Left renal pelvis (tissue), 4 donors: ENCODE results near the gene MRPS10. TPM values are rescaled to one million over a fixed set of nuclear protein-coding genes. Genes with fewer than 3 reads are reported as not detected.
"Not testable (repeated sequence)": the region's sequence is repeated elsewhere in the genome, so short reads cannot be mapped to it uniquely, and the experiment has no call there.

Experiments
- DNase-seq, 4 donors: peaks; one replicate each; pipeline ENCODE4 v3.0.0-alpha.2; 2013; ENCODE audit warnings: low read depth in 4 of 4, low spot score in 3 of 4
- polyA plus RNA-seq, 4 donors: library from polyadenylated mRNA; unstranded; fragments of 120-200 nt; gene quantifications; one replicate each; pipeline ENCODE4 v1.2.1, GENCODE V29; 2013; ENCODE audit not compliant: insufficient read length in 4 of 4

The MRPS10 gene
- polyA plus RNA-seq, 4 donors = 26.7 to 34.3 (median 28.6) TPM

- DNase-seq = no peak
Measured at GRCh38 chr6:42182101-42182500, 35.6 kb downstream of the MRPS10 start.

DNA sequence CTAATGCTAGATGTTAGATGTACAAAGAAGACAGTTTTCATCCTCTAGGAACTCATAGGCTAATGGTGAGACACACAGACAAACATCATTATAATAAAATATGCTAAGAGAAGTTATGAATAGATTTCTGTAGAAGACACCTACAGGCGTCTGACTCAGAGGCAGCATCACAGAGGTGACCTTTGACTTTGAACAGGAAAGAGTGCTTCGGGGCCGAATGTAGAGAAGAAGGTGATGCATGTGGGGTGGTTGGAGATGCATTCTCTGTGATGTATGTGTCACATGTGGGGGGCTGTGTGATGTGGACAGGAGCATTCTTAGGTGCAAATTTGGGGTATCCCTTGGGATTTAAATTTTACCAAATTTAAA, 37.7 kb downstream of the MRPS10 start:
- DNase-seq = no peak

- DNase-seq = no peak
Measured at GRCh38 chr6:42179261-42179944, 38.3 kb downstream of the MRPS10 start.

DNA sequence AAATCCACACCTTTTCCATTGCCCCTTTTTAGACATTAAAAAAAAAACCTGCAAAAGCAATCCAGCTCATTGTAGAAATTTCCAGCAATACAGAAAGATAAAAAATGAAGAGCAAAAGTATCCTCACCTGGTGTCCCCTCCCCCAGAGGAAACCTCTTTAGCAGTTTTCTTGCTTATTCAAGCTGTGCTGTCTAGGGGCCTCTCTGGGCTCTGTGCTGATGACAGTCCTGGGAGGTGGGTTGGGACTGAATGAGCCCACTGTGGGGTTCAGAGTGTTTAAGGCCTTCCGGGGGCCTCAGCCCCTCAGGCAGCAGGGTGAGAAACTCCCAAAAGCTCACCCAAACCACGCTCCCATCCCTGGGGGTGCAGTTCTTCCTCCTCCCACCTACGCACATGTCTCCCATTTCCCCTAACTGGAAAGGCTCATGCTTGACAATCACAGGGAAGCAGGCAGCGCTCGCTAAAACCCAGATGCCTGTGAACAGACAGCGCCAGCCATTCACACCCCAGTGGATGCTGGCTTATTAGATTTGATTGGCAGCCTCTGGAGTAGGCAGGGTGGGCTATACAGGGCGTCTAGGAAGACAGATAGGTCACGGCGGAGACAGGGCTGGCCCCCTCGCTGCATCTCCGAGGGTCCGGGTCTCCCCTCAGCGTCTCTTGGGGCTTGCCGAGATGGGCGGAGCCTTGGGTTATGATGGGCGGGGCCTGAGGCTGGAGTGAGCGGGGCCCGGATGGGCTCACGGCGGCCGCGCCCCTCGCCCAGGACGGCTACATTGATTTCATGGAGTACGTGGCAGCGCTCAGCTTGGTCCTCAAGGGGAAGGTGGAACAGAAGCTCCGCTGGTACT, 39.9 kb downstream of the MRPS10 start:
- no peak for DNase-seq

- DNase-seq = no peak
Measured at GRCh38 chr6:42176981-42177380, 40.7 kb downstream of the MRPS10 start.

- no peak for DNase-seq
Measured at GRCh38 chr6:42175860-42176259, 41.8 kb downstream of the MRPS10 start.

DNA sequence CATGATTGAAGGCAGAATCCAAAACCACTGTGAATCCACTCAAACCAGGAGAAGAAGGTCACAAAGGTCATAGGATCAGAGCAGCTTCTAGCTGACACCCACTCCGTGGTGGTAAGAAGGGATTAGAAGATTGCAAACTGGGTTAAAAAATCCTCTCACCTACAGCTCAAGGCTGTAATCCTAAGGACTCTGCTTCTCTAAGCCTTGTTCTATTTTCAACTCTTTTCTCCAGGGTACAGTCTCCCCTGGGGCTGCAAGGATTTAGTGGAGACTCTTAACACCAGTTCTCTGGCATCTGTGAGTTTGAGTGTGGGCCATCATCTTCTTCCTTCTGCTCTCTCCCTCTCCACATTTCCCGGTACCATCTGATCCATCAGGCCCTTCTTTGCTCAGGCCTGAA, 44.6 kb downstream of the MRPS10 start, which contains the start of gene GUCA1A:
TSS of gene GUCA1A (plus strand) at position 264 of the 400 bp plus-strand sequence. CDS start 250 bp downstream, outside the sequence.
- no peak for DNase-seq

- no peak for DNase-seq
Measured at GRCh38 chr6:42171813-42172581, 45.7 kb downstream of the MRPS10 start.

GRCh38 chr6:42169780-42170179, 47.9 kb downstream of the MRPS10 start:
- not testable (repeated sequence) for DNase-seq

DNA sequence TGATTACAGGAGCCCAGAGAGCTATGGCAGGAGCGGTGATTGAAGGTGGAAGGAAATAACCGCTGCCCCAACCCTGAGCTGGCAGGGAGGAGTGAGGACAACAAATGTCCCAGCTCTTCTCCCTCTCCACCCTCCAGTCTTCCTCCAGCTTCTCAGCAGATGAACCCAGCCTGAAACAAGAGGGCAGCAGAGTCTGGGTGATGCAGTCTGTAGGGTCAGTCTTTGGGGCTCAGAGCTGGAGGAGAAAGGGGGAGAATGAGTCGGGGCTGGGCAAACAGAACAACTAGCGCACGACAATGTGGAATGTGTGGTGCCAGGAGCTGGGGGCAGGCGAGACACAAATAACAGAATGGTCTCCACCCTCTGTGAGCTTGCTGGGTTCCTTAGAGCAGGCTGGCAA, 49.0 kb downstream of the MRPS10 start:
- no peak for DNase-seq

- peak in 1 of 4 donors; percentile 56 for DNase-seq
Measured at GRCh38 chr6:42166444-42167141, 51.1 kb downstream of the MRPS10 start.

GRCh38 chr6:42165016-42165415, 52.6 kb downstream of the MRPS10 start:
- no peak for DNase-seq

GRCh38 chr6:42163981-42164380, 53.7 kb downstream of the MRPS10 start:
- no peak for DNase-seq

- no peak for DNase-seq
Measured at GRCh38 chr6:42162812-42163211, 54.8 kb downstream of the MRPS10 start.

- DNase-seq = no peak
Measured at GRCh38 chr6:42162384-42162783, 55.3 kb downstream of the MRPS10 start.

DNA sequence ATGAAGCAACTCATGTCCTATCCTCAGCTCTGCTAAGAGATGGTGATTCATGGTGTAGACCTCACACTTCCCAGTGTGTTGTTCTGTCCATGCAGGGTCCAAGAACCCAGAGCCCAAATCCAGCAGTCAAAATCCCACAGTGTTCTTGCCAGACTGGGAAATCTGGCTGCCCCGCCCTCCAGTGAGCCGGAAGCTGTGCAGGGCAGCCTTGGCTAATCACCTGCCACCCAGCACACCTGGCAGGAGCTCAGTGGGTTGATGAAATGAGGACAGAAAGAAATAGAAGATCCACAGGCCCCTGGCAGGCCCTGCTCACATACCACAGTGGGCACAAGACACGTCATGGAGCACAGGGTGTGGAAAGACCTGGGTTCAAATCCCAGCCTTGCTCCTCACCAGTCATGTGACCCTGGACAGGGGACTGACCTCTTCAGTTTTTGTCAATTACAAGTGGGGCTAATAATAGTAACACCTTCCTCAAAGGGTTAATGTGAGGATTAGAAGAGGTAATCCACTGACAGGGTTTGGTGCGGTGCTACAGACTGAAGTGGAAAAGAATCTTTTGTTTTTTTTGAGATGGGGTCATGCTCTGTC, 58.1 kb downstream of the MRPS10 start:
- no peak for DNase-seq

DNA sequence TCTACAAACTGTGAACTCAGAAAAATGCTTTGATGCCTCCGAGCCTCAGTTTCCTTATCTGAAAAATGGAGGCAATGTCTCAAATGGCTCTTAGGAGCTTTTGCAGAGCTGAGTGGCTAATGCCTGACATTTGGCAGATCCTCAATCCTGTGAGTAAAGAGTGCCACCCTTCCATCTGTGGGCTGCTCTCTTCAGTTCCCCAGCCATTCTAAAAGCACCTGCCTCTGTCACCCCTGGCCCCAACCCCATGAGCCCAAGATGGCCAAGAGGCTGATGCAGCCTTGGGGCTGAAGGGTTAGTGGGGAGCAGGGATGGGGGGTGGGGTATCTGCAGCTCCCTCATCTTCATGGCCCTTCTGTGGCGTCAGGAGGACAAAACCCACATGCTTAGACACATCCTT, 59.0 kb downstream of the MRPS10 start:
- no peak for DNase-seq

DNA sequence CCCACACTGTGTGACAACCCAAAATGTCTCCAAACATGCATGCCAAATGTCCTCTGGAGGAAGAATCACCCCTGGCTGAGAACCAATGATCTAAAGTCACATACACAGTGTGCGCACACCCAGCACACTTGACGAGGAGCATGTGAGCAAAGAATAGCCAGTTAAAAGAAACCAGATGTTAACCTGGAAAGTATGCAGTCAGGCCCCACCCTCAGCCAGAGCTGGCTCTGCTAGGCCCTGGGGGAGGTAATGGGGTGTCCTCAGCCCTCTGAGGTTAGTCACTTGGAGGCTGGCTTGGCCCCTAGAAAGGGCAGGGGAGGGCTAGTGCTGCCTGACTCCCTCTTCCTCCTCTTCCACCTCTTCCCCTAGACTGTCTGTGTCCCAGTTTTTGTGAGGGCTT, 59.6 kb downstream of the MRPS10 start:
- DNase-seq = no peak
